Tibial nerve (tissue), 4 donors: ENCODE results near the gene GNAI2. TPM values are rescaled to one million over a fixed set of nuclear protein-coding genes. Genes with fewer than 3 reads are reported as not detected.

Source experiments
- DNase-seq, 2 donors: peaks; one replicate each; pipeline ENCODE4 v3.0.0-alpha.2; 2019; ENCODE audit warnings: low spot score in 2 of 2
- H3K27ac ChIP-seq, 4 donors: fragments of 200-600 bp; sonication (generic) in 3 of 4; one replicate each; pipeline ENCODE4 v1.5.1; 2017 to 2019; ENCODE audit warnings: mild to moderate bottlenecking in 1 of 4
- H3K27me3 ChIP-seq, 2 donors: fragments of 200-600 bp; sonication (generic) in 1 of 2; one replicate each; pipeline versions ENCODE4 v1.5.1 to v1.6.0; 2017 to 2019
- H3K36me3 ChIP-seq, 3 donors: fragments of 200-600 bp; sonication (generic); one replicate each; pipeline ENCODE4 v1.5.1; 2018 to 2019
- H3K4me1 ChIP-seq, 4 donors: fragments of 200-600 bp; sonication (generic) in 3 of 4; one replicate each; pipeline ENCODE4 v1.5.1; 2017 to 2019
- H3K4me3 ChIP-seq, 4 donors: fragments of 200-600 bp; sonication (generic) in 3 of 4; one replicate each; pipeline ENCODE4 v1.5.1; 2017 to 2019; ENCODE audit warnings: mild to moderate bottlenecking in 1 of 4, moderate library complexity in 1 of 4
- H3K9me3 ChIP-seq, 4 donors: fragments of 200-600 bp; sonication (generic) in 3 of 4; one replicate each; pipeline ENCODE4 v1.5.1; 2017 to 2019
- CTCF ChIP-seq, 5 experiments: fragments of 200-600 bp in 3 of 5; fragments of 450-650 bp in 2 of 5; sonication (generic) in 3 of 5; IDR thresholded peaks; one replicate each; pipeline ENCODE4 v1.5.1; 2016 to 2019; ENCODE audit warnings: antibody characterized with exemption in 5 of 5, mild to moderate bottlenecking in 3 of 5, moderate library complexity in 2 of 5
- EP300 ChIP-seq, 2 donors: sonication (generic); formaldehyde crosslinking; IDR thresholded peaks; one replicate each; pipeline ENCODE4 v1.6.1; 2017; ENCODE audit warnings: antibody characterized with exemption in 2 of 2, mild to moderate bottlenecking in 1 of 2
- POLR2A ChIP-seq, 2 donors: fragments of 450-650 bp; IDR thresholded peaks; one replicate each; pipeline ENCODE4 v1.6.1; 2017; ENCODE audit warnings: antibody characterized with exemption in 2 of 2, mild to moderate bottlenecking in 2 of 2, moderate library complexity in 2 of 2
- WGBS, 2 donors: methylation state at CpG; one replicate each; pipeline ENCODE4 v1.1.5; 2018; 5-methylcytosine and 5-hydroxymethylcytosine counted together
- total RNA-seq, 4 donors: library from RNA; depleted of rRNA; stranded (reverse); fragments of >200 nt; gene quantifications; one replicate each; pipeline ENCODE4 v1.1.0, GENCODE V29; 2016

The GNAI2 gene
- total RNA-seq, 4 donors from 2014 or later = 201 to 265 (median 243) TPM

GRCh38 chr3:50239649-50240048, 3.6 kb downstream of the GNAI2 start:
- no peaks in the 10 kb centered on the region for H3K9me3 ChIP-seq
- no peak overlapping the region for H3K4me3 ChIP-seq
- DNase-seq = no peak
- H3K4me1 ChIP-seq = peaks cover 0 to 74% (median 72%) of the 10 kb centered on the region in 4 donors
- H3K36me3 ChIP-seq = peaks cover 0 to 10% (median 0%) of the 10 kb centered on the region in 3 donors
- WGBS, 2 donors = 72 to 77% methylated on average over 4 of the region's 4 CpGs
- H3K27ac ChIP-seq = peak overlapping the region; percentile 23 to 96 (median 88)
- no peaks in the 10 kb centered on the region for H3K27me3 ChIP-seq
- TF ChIP-seq EP300 (IDR thresholded peaks at IDR 0.05) = no peak
- TF ChIP-seq POLR2A (IDR thresholded peaks at IDR 0.05) = no peak
- TF ChIP-seq CTCF (IDR thresholded peaks at IDR 0.05) = no peak

- 33 to 44% methylated on average over 4 of the region's 4 CpGs for WGBS, 2 donors
- no peak overlapping the region for H3K4me3 ChIP-seq
- H3K27ac ChIP-seq = peak overlapping the region in 3 of 4 donors; percentile 75 to 96 (median 84)
- DNase-seq = no peak
- peaks cover 0 to 80% (median 78%) of the 10 kb centered on the region in 4 donors for H3K4me1 ChIP-seq
- H3K27me3 ChIP-seq = no peaks in the 10 kb centered on the region
- peaks cover 0 to 10% (median 0%) of the 10 kb centered on the region in 3 donors for H3K36me3 ChIP-seq
- no peaks in the 10 kb centered on the region for H3K9me3 ChIP-seq
- no peak for TF ChIP-seq POLR2A (IDR thresholded peaks at IDR 0.05)
- no peak for TF ChIP-seq EP300 (IDR thresholded peaks at IDR 0.05)
- TF ChIP-seq CTCF (IDR thresholded peaks at IDR 0.05) = no peak
These were observed 5.2 kb downstream of the GNAI2 start for GRCh38 chr3:50241163-50241562.

GRCh38 chr3:50241713-50242380, 5.8 kb downstream of the GNAI2 start:
- no peaks in the 10 kb centered on the region for H3K9me3 ChIP-seq
- H3K4me1 ChIP-seq = peaks cover 0 to 87% (median 85%) of the 10 kb centered on the region in 4 donors
- peak overlapping the region; percentile 26 to 96 (median 80) for H3K27ac ChIP-seq
- H3K36me3 ChIP-seq = peaks cover 0 to 10% (median 0%) of the 10 kb centered on the region in 3 donors
- TF ChIP-seq POLR2A (IDR thresholded peaks at IDR 0.05) (no peak), EP300 (IDR thresholded peaks at IDR 0.05) (no peak), CTCF (IDR thresholded peaks at IDR 0.05) (no peak)
- DNase-seq = no peak
- no peak overlapping the region for H3K4me3 ChIP-seq
- whole genome bisulfite sequencing, 2 donors = 39 to 66% methylated on average over 3 to 5 of the region's 7 CpGs
- no peaks in the 10 kb centered on the region for H3K27me3 ChIP-seq

- Histone ChIP-seq H3K36me3 (peaks cover 0 to 10% (median 0%) of the 10 kb centered on the region in 3 donors), H3K4me1 (peaks cover 0 to 92% (median 90%) of the 10 kb centered on the region in 4 donors), H3K27ac (peak overlapping the region; percentile 26 to 96 (median 80)), H3K4me3 (no peak overlapping the region), H3K9me3 (no peaks in the 10 kb centered on the region), H3K27me3 (no peaks in the 10 kb centered on the region)
- peak in 1 of 2 donors; percentile 4 for DNase-seq
- 40 to 47% methylated on average over 3 of the region's 3 CpGs for WGBS, 2 donors
- TF ChIP-seq EP300 (IDR thresholded peaks at IDR 0.05) (no peak), CTCF (IDR thresholded peaks at IDR 0.05) (no peak), POLR2A (IDR thresholded peaks at IDR 0.05) (no peak)
These were observed 6.4 kb downstream of the GNAI2 start for GRCh38 chr3:50242381-50242770.

GRCh38 chr3:50242851-50243542, 7.0 kb downstream of the GNAI2 start:
- Histone ChIP-seq H3K27ac (peak overlapping the region; percentile 58 to 96 (median 80)), H3K36me3 (peaks cover 0 to 17% (median 0%) of the 10 kb centered on the region in 3 donors), H3K4me1 (peaks cover 0 to 99% (median 97%) of the 10 kb centered on the region in 4 donors), H3K27me3 (no peaks in the 10 kb centered on the region), H3K9me3 (no peaks in the 10 kb centered on the region), H3K4me3 (peak overlapping the region in 1 of 4 donors; percentile 9)
- TF ChIP-seq POLR2A (IDR thresholded peaks at IDR 0.05) = no peak
- TF ChIP-seq EP300 (IDR thresholded peaks at IDR 0.05) = peak in 1 of 2 donors; percentile 29
- TF ChIP-seq CTCF (IDR thresholded peaks at IDR 0.05) = peak in 1 of 5 experiments; percentile 29
- DNase-seq = peak in 1 of 2 donors; percentile 31
- WGBS, 2 donors = 12 to 16% methylated on average over 10 to 14 of the region's 14 CpGs
